CD1c-positive myeloid dendritic cell (primary cell): ENCODE results near the gene NPAS2.

ENCODE experiments used
- DNase-seq: peaks from one replicate; pipeline ENCODE4 v3.0.0-alpha.2; 2016; ENCODE audit errors: extremely low spot score

NPAS2 gene

GRCh38 chr2:100796499-100797100, 23.3 kb upstream of the NPAS2 start:
- no peak for DNase-seq

- DNase-seq: no peak
Measured at GRCh38 chr2:100799686-100800085, 20.3 kb upstream of the NPAS2 start.

GRCh38 chr2:100800915-100801314, 19.0 kb upstream of the NPAS2 start:
- DNase-seq: no peak

- no peak for DNase-seq
Measured at GRCh38 chr2:100801402-100801801, 18.5 kb upstream of the NPAS2 start.

- DNase-seq: no peak
Measured at GRCh38 chr2:100802066-100802465, 17.9 kb upstream of the NPAS2 start.

- DNase-seq: no peak
Measured at GRCh38 chr2:100803334-100803733, 16.6 kb upstream of the NPAS2 start.

- DNase-seq: no peak
Measured at GRCh38 chr2:100806550-100806949, 13.4 kb upstream of the NPAS2 start.

- no peak for DNase-seq
Measured at GRCh38 chr2:100807707-100808106, 12.2 kb upstream of the NPAS2 start.

- no peak for DNase-seq
Measured at GRCh38 chr2:100808582-100808981, 11.4 kb upstream of the NPAS2 start.

- no peak for DNase-seq
Measured at GRCh38 chr2:100809506-100809905, 10.4 kb upstream of the NPAS2 start.

- no peak for DNase-seq
Measured at GRCh38 chr2:100810603-100811145, 9.3 kb upstream of the NPAS2 start.

GRCh38 chr2:100812116-100812515, 7.8 kb upstream of the NPAS2 start:
- DNase-seq: no peak

GRCh38 chr2:100812573-100812972, 7.4 kb upstream of the NPAS2 start:
- no peak for DNase-seq

GRCh38 chr2:100813527-100813926, 6.4 kb upstream of the NPAS2 start:
- no peak for DNase-seq

GRCh38 chr2:100814043-100814442, 5.9 kb upstream of the NPAS2 start:
- DNase-seq: no peak

GRCh38 chr2:100814453-100814852, 5.5 kb upstream of the NPAS2 start:
- no peak for DNase-seq

- no peak for DNase-seq
Measured at GRCh38 chr2:100817388-100817985, 2.5 kb upstream of the NPAS2 start.

- no peak for DNase-seq
Measured at GRCh38 chr2:100818003-100818605, 1.8 kb upstream of the NPAS2 start.

GRCh38 chr2:100818606-100819369, 1.2 kb upstream of the NPAS2 start:
- peak; percentile 2 for DNase-seq

GRCh38 chr2:100820273-100820522, 259 bp downstream of the NPAS2 start:
- DNase-seq: no peak

GRCh38 chr2:100820523-100821254, 750 bp downstream of the NPAS2 start:
- no peak for DNase-seq

- no peak for DNase-seq
Measured at GRCh38 chr2:100821255-100821910, 1.4 kb downstream of the NPAS2 start.
